SKM-1 (cell line): ENCODE results near the gene C3orf49.

Source experiments
- DNase-seq: peaks from one replicate; lab custom pipeline; 2025; ENCODE audit not compliant: unreplicated experiment; lab: John Stamatoyannopoulos, UW

C3orf49 gene

GRCh38 chr3:63849175-63849574, 30.1 kb downstream of the C3orf49 start:
- no peak for DNase-seq

GRCh38 chr3:63851287-63851686, 32.2 kb downstream of the C3orf49 start:
- DNase-seq: no peak

GRCh38 chr3:63853106-63853505, 34.0 kb downstream of the C3orf49 start:
- DNase-seq: no peak

GRCh38 chr3:63855333-63855940, 36.3 kb downstream of the C3orf49 start:
- no peak for DNase-seq

GRCh38 chr3:63857311-63857710, 38.2 kb downstream of the C3orf49 start:
- no peak for DNase-seq

GRCh38 chr3:63860776-63861175, 41.7 kb downstream of the C3orf49 start:
- DNase-seq: no peak

GRCh38 chr3:63861306-63861705, 42.2 kb downstream of the C3orf49 start:
- no peak for DNase-seq

GRCh38 chr3:63862804-63863149, 43.7 kb downstream of the C3orf49 start:
- no peak for DNase-seq

GRCh38 chr3:63863150-63864007, 44.3 kb downstream of the C3orf49 start, which contains the start of the genes ATXN7 and THOC7:
ATXN7 (plus strand) TSS chr3:63863867; CDS start chr3:63912599, 48,732 bp downstream.
THOC7 (minus strand) TSS chr3:63863805; CDS start chr3:63863790, 15 bp downstream.
- no peak for DNase-seq

- DNase-seq: peak; percentile 32
These were observed 45.2 kb downstream of the C3orf49 start for GRCh38 chr3:63864008-63864964.

GRCh38 chr3:63864965-63865327, 45.8 kb downstream of the C3orf49 start:
- no peak for DNase-seq

- no peak for DNase-seq
These were observed 48.1 kb downstream of the C3orf49 start for GRCh38 chr3:63867225-63867624.

GRCh38 chr3:63869940-63870614, 51.0 kb downstream of the C3orf49 start:
- DNase-seq: no peak

- no peak for DNase-seq
These were observed 51.5 kb downstream of the C3orf49 start for GRCh38 chr3:63870615-63871005.

GRCh38 chr3:63872135-63872924, 53.2 kb downstream of the C3orf49 start:
- no peak for DNase-seq

- no peak for DNase-seq
These were observed 55.7 kb downstream of the C3orf49 start for GRCh38 chr3:63874769-63875168.

GRCh38 chr3:63875510-63875909, 56.4 kb downstream of the C3orf49 start:
- no peak for DNase-seq

GRCh38 chr3:63876260-63876659, 57.2 kb downstream of the C3orf49 start:
- DNase-seq: no peak

- DNase-seq: no peak
These were observed 58.8 kb downstream of the C3orf49 start for GRCh38 chr3:63877737-63878393.
